ENCODE measurements around the gene MVB12B.

The MVB12B gene

DNA sequence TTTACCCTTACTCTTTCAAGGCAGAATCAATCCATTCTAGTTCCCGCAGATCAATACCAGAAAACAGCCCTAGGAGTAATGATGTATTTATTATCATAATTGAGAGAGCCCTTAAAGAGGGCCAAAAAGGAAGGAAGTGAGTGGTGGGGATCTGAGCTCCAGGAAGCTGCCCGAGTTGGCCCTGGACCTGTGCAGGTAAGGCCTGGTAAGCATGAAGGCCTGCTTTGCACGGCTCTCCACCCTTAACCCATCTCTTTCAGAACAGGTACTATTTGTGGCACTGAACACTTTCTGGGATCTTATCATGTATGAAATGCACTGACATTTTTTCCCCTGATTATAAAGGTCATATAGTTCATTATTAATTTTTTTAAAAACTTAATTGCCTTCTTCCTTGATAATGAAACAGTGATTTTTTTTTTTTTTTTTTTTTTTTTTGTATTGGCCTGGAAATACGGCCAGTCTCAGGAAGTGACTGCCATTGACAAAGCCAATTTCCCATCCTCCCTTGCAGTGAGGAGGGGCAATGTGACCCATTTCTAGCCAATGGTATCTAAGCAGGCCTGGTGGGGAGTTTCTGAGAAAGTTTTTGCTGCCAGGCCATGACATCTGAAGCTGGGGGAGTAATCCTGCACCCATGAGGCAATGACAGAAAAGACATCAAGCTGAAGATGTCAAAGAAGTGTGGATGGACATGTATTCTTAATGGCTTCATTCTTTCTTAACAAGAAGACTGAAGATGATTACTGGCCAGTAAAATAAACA is 6.3 kb upstream of the MVB12B start:
- Histone ChIP-seq H3K4me3 (replicated peaks; ENCODE audit: insufficient read depth, low read length) (no peak overlapping the region), H3K27ac (replicated peaks) (no peak overlapping the region), H3K27me3 (ENCODE audit: insufficient read depth, poor library complexity, severe bottlenecking) (no peaks in the 10 kb centered on the region)
- DNase-seq (ENCODE audit: low read depth in 1 of 2, low spot score in 1 of 2): no peak
- TF ChIP-seq, protein P1, sequence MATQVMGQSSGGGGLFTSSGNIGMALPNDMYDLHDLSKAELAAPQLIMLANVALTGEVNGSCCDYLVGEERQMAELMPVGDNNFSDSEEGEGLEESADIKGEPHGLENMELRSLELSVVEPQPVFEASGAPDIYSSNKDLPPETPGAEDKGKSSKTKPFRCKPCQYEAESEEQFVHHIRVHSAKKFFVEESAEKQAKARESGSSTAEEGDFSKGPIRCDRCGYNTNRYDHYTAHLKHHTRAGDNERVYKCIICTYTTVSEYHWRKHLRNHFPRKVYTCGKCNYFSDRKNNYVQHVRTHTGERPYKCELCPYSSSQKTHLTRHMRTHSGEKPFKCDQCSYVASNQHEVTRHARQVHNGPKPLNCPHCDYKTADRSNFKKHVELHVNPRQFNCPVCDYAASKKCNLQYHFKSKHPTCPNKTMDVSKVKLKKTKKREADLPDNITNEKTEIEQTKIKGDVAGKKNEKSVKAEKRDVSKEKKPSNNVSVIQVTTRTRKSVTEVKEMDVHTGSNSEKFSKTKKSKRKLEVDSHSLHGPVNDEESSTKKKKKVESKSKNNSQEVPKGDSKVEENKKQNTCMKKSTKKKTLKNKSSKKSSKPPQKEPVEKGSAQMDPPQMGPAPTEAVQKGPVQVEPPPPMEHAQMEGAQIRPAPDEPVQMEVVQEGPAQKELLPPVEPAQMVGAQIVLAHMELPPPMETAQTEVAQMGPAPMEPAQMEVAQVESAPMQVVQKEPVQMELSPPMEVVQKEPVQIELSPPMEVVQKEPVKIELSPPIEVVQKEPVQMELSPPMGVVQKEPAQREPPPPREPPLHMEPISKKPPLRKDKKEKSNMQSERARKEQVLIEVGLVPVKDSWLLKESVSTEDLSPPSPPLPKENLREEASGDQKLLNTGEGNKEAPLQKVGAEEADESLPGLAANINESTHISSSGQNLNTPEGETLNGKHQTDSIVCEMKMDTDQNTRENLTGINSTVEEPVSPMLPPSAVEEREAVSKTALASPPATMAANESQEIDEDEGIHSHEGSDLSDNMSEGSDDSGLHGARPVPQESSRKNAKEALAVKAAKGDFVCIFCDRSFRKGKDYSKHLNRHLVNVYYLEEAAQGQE (IDR thresholded peaks at IDR 0.05; ENCODE audit: insufficient replicate concordance, low read depth): no peak
- TF ChIP-seq GABPA (IDR thresholded peaks at IDR 0.05; ENCODE audit: low read depth) (no peak), SPI1 (IDR thresholded peaks at IDR 0.05; ENCODE audit: borderline replicate concordance, low read depth) (no peak), POLR2AphosphoS5 (IDR thresholded peaks at IDR 0.05; ENCODE audit: low read depth) (no peak)
- TF ChIP-seq, protein P2, sequence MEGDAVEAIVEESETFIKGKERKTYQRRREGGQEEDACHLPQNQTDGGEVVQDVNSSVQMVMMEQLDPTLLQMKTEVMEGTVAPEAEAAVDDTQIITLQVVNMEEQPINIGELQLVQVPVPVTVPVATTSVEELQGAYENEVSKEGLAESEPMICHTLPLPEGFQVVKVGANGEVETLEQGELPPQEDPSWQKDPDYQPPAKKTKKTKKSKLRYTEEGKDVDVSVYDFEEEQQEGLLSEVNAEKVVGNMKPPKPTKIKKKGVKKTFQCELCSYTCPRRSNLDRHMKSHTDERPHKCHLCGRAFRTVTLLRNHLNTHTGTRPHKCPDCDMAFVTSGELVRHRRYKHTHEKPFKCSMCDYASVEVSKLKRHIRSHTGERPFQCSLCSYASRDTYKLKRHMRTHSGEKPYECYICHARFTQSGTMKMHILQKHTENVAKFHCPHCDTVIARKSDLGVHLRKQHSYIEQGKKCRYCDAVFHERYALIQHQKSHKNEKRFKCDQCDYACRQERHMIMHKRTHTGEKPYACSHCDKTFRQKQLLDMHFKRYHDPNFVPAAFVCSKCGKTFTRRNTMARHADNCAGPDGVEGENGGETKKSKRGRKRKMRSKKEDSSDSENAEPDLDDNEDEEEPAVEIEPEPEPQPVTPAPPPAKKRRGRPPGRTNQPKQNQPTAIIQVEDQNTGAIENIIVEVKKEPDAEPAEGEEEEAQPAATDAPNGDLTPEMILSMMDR (IDR thresholded peaks at IDR 0.05; ENCODE audit: insufficient read depth, low read length): no peak

GRCh38 chr9:126321742-126322141 is 4.9 kb upstream of the MVB12B start:
- H3K27me3 ChIP-seq (ENCODE audit: insufficient read depth, poor library complexity, severe bottlenecking): no peaks in the 10 kb centered on the region
- no peak for DNase-seq (ENCODE audit: low read depth in 1 of 2, low spot score in 1 of 2)
- TF ChIP-seq POLR2AphosphoS5 (IDR thresholded peaks at IDR 0.05; ENCODE audit: low read depth) (no peak), GABPA (IDR thresholded peaks at IDR 0.05; ENCODE audit: low read depth) (no peak), SPI1 (IDR thresholded peaks at IDR 0.05; ENCODE audit: borderline replicate concordance, low read depth) (no peak)
- TF ChIP-seq, protein P2 (IDR thresholded peaks at IDR 0.05; ENCODE audit: insufficient read depth, low read length): no peak
- TF ChIP-seq, protein P1 (IDR thresholded peaks at IDR 0.05; ENCODE audit: insufficient replicate concordance, low read depth): no peak
- no peak overlapping the region for H3K27ac ChIP-seq (replicated peaks)
- no peak overlapping the region for H3K4me3 ChIP-seq (replicated peaks; ENCODE audit: insufficient read depth, low read length)

DNA sequence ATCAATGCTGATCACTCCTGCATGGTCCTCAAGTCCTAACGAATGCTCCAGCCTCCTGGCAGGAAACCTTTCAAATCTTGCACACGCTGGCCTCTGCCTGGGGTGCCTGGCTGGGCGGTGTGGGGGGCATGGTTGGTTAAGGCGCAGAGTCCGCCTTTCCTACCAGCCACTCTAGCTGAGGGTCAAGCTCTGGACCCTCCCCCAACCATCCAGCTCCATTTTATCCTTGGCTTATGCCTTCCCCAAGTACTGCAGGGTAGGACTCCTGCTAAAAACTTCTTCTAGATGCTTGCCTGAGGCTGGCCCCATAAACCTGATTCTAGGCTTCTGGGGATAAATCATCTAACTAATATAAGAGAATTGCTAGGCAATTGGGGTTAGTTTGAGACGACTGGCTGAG is 808 bp upstream of the MVB12B start:
- no peak for DNase-seq (ENCODE audit: low read depth in 1 of 2, low spot score in 1 of 2)
- no peak overlapping the region for H3K4me3 ChIP-seq (replicated peaks; ENCODE audit: insufficient read depth, low read length)
- H3K27ac ChIP-seq (replicated peaks): no peak overlapping the region
- no peak for TF ChIP-seq POLR2AphosphoS5 (IDR thresholded peaks at IDR 0.05; ENCODE audit: low read depth)
- TF ChIP-seq, protein P2 (IDR thresholded peaks at IDR 0.05; ENCODE audit: insufficient read depth, low read length): no peak
- no peak for TF ChIP-seq SPI1 (IDR thresholded peaks at IDR 0.05; ENCODE audit: borderline replicate concordance, low read depth)
- no peaks in the 10 kb centered on the region for H3K27me3 ChIP-seq (ENCODE audit: insufficient read depth, poor library complexity, severe bottlenecking)
